Neutrophil (primary cell): ENCODE data around the gene CNST.

Experiments
- H3K27ac ChIP-seq: fragments of 200-600 bp; sonication (generic); 2 replicates; pipeline ENCODE4 v1.5.1; 2016; ENCODE audit warnings: mild to moderate bottlenecking, moderate library complexity
- H3K27me3 ChIP-seq: fragments of 200-600 bp; sonication (generic); 2 replicates; pipeline ENCODE4 v1.6.0; 2016; ENCODE audit warnings: mild to moderate bottlenecking
- H3K36me3 ChIP-seq: fragments of 200-600 bp; sonication (generic); 2 replicates; pipeline ENCODE4 v1.5.1; 2017
- H3K4me1 ChIP-seq, 2 experiments: fragments of 200-600 bp in 1 of 2; sonication (generic) in 1 of 2; 1 replicate in 1 of 2; 2 replicates in 1 of 2; pipeline versions ENCODE4 v1.5.1 to v1.6.1; 2013 to 2016; ENCODE audit warnings: low read depth in 1 of 2, low read length in 1 of 2, mild to moderate bottlenecking in 1 of 2, moderate library complexity in 1 of 2; ENCODE audit not compliant: control insufficient read depth in 1 of 2, insufficient read depth in 1 of 2
- H3K4me3 ChIP-seq, 2 experiments: fragments of 200-600 bp in 1 of 2; sonication (generic) in 1 of 2; 1 replicate in 1 of 2; 2 replicates in 1 of 2; pipeline ENCODE4 v1.5.1; 2013 to 2016; ENCODE audit warnings: low read depth in 1 of 2, low read length in 1 of 2, mild to moderate bottlenecking in 1 of 2, moderate library complexity in 1 of 2
- H3K9me3 ChIP-seq: fragments of 200-600 bp; sonication (generic); 2 replicates; pipeline ENCODE4 v1.5.1; 2016
- CTCF ChIP-seq: fragments of 200-600 bp; sonication (generic); IDR thresholded peaks from 2 replicates; pipeline ENCODE4 v1.5.1; 2016; ENCODE audit warnings: antibody characterized with exemption

Gene CNST

DNA sequence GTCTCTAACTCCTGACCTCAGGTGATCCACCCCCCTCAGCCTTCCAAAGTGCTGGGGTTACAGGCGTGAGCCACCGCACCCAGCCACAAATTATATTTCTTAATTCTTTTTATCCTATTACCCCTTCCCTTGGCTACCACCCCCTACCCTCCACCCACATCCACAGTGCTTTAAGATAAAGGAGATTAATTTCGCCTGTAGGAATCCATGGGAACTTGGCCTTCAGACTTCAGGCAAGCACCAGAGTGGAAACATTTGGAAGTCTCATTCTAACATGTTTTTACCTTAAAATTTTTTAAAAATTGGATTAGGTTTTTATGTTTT, 10.4 kb downstream of the CNST start:
- Histone ChIP-seq H3K36me3 (no peaks in the 10 kb centered on the region), H3K4me3 (no peak overlapping the region), H3K27ac (no peak overlapping the region), H3K4me1 (peaks cover 23 to 53% of the 10 kb centered on the region in 2 experiments), H3K9me3 (no peaks in the 10 kb centered on the region), H3K27me3 (no peaks in the 10 kb centered on the region)
- TF ChIP-seq CTCF = no peak

- Histone ChIP-seq H3K9me3 (no peaks in the 10 kb centered on the region), H3K4me3 (no peak overlapping the region), H3K4me1 (peaks cover 19 to 49% of the 10 kb centered on the region in 2 experiments), H3K27ac (no peak overlapping the region), H3K27me3 (no peaks in the 10 kb centered on the region), H3K36me3 (no peaks in the 10 kb centered on the region)
- TF ChIP-seq CTCF = no peak
Measured at GRCh38 chr1:246577082-246577719, 10.9 kb downstream of the CNST start.

DNA sequence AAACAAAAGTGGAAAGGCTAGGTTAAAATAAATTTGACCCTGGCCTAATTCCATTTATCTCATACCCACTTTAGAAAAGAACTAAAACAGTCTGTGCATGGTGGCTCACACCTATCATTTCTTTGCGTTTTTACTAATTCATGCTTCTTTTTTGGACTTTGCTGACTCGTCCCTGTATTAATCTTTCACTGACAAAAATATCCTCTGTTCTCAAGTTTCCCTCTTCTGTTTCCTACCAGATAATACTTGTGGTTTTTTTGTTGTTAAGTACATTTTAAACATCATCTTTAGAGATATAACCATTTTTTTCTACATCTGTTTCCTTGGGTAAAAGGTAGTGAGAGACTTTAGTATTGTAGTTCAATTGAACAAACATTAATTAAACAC, 11.5 kb downstream of the CNST start:
- TF ChIP-seq CTCF = no peak
- Histone ChIP-seq H3K4me1 (peaks cover 14 to 49% of the 10 kb centered on the region in 2 experiments), H3K4me3 (no peak overlapping the region), H3K27me3 (no peaks in the 10 kb centered on the region), H3K27ac (no peak overlapping the region), H3K9me3 (no peaks in the 10 kb centered on the region), H3K36me3 (no peaks in the 10 kb centered on the region)

DNA sequence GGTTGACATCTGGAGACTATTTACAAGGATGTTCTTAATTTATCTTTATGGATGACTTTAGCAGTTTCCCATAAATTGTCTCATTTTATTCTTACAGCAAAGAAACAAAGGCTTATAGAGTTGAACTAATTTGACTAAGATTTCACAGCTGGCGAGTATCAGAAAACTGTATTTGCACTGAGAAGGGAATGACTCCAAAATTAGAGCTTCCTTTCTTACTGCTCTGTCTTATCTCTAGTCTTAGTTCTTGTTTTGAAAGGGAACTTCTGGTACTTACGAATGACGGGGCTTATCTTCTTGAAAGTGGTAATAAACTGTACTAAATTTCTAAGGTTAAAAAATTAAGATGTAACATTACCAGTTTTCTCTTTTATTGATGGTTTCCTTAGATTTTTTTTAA, 13.6 kb downstream of the CNST start:
- H3K4me1 ChIP-seq = peaks cover 2 to 35% of the 10 kb centered on the region in 2 experiments
- H3K36me3 ChIP-seq = peaks cover 1% of the 10 kb centered on the region
- H3K4me3 ChIP-seq = no peak overlapping the region
- no peak overlapping the region for H3K27ac ChIP-seq
- no peaks in the 10 kb centered on the region for H3K9me3 ChIP-seq
- no peaks in the 10 kb centered on the region for H3K27me3 ChIP-seq
- no peak for TF ChIP-seq CTCF

- H3K36me3 ChIP-seq = peaks cover 7% of the 10 kb centered on the region
- H3K4me1 ChIP-seq = peaks cover 2 to 35% of the 10 kb centered on the region in 2 experiments
- no peak for TF ChIP-seq CTCF
- no peaks in the 10 kb centered on the region for H3K9me3 ChIP-seq
- no peak overlapping the region for H3K4me3 ChIP-seq
- H3K27ac ChIP-seq = no peak overlapping the region
- no peaks in the 10 kb centered on the region for H3K27me3 ChIP-seq
Measured at GRCh38 chr1:246580497-246581370, 14.5 kb downstream of the CNST start.
